ENCODE results near the gene MTUS2.

The MTUS2 gene

GRCh38 chr13:29104461-29104860 lies 284.3 kb downstream of the MTUS2 start:
- no peaks in the 10 kb centered on the region for H3K4me1 ChIP-seq (ENCODE audit: insufficient read depth, low read length, poor library complexity, severe bottlenecking)
- no peak overlapping the region for H3K4me3 ChIP-seq (ENCODE audit: low read length, poor library complexity, severe bottlenecking)
- no peak overlapping the region for H3K4me2 ChIP-seq (ENCODE audit: low read depth, low read length, poor library complexity, severe bottlenecking)
- H3K9ac ChIP-seq (ENCODE audit: low read depth, low read length, poor library complexity, severe bottlenecking): no peak overlapping the region
- H3K36me3 ChIP-seq (ENCODE audit: insufficient read depth, low read length): no peaks in the 10 kb centered on the region
- TF ChIP-seq, protein P1, sequence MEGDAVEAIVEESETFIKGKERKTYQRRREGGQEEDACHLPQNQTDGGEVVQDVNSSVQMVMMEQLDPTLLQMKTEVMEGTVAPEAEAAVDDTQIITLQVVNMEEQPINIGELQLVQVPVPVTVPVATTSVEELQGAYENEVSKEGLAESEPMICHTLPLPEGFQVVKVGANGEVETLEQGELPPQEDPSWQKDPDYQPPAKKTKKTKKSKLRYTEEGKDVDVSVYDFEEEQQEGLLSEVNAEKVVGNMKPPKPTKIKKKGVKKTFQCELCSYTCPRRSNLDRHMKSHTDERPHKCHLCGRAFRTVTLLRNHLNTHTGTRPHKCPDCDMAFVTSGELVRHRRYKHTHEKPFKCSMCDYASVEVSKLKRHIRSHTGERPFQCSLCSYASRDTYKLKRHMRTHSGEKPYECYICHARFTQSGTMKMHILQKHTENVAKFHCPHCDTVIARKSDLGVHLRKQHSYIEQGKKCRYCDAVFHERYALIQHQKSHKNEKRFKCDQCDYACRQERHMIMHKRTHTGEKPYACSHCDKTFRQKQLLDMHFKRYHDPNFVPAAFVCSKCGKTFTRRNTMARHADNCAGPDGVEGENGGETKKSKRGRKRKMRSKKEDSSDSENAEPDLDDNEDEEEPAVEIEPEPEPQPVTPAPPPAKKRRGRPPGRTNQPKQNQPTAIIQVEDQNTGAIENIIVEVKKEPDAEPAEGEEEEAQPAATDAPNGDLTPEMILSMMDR (conservative IDR thresholded peaks at IDR 0.05; ENCODE audit: low read length): no peak
- no peak for TF ChIP-seq EZH2phosphoT487 (IDR thresholded peaks at IDR 0.05; ENCODE audit: borderline replicate concordance)
- no peaks in the 10 kb centered on the region for H3K9me3 ChIP-seq (ENCODE audit: insufficient read depth, low read depth, low read length)
- H2AFZ ChIP-seq (ENCODE audit: low read length): no peak overlapping the region
- H4K20me1 ChIP-seq (ENCODE audit: insufficient read depth, low read length, poor library complexity, severe bottlenecking): no peaks in the 10 kb centered on the region
- H3F3A ChIP-seq (ENCODE audit: low read depth): no peaks in the 10 kb centered on the region
- H3K79me2 ChIP-seq (ENCODE audit: insufficient read depth, low read length): no peaks in the 10 kb centered on the region
- H3K9me2 ChIP-seq (replicated peaks; ENCODE audit: low read depth, low read length): no peaks in the 10 kb centered on the region
- H3K27me3 ChIP-seq (ENCODE audit: insufficient read depth, low read length, poor library complexity, severe bottlenecking): no peaks in the 10 kb centered on the region

DNA sequence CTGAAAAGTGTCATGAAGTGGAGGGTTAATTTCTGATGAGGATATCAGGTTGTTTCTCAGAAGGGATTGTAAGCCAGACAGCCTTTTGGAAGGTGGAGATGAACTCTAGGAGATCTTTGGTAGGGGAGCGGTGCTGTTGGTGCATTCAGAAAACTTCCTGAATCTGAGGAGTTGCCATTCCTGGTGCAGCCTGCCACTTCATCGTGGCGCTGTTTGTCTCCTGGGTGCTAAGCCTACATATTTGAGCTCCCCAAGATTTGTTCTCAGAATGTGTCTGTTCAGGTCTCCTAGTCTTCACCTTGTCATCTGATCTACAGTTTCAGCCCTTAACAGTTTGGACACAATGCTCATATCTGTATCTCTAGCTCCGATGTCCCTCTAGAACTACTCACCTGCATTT lies 285.6 kb downstream of the MTUS2 start:
- no peaks in the 10 kb centered on the region for H3K9me3 ChIP-seq (ENCODE audit: insufficient read depth, low read depth, low read length)
- TF ChIP-seq EZH2phosphoT487 (IDR thresholded peaks at IDR 0.05; ENCODE audit: borderline replicate concordance): no peak
- TF ChIP-seq, protein P1 (conservative IDR thresholded peaks at IDR 0.05; ENCODE audit: low read length): 0 out of 2 replicates have a peak, but pooled peaks have one; percentile 37
- no peak overlapping the region for H3K4me2 ChIP-seq (ENCODE audit: low read depth, low read length, poor library complexity, severe bottlenecking)
- no peaks in the 10 kb centered on the region for H3F3A ChIP-seq (ENCODE audit: low read depth)
- H3K36me3 ChIP-seq (ENCODE audit: insufficient read depth, low read length): no peaks in the 10 kb centered on the region
- H3K27me3 ChIP-seq (ENCODE audit: insufficient read depth, low read length, poor library complexity, severe bottlenecking): no peaks in the 10 kb centered on the region
- H4K20me1 ChIP-seq (ENCODE audit: insufficient read depth, low read length, poor library complexity, severe bottlenecking): no peaks in the 10 kb centered on the region
- H2AFZ ChIP-seq (ENCODE audit: low read length): no peak overlapping the region
- no peaks in the 10 kb centered on the region for H3K79me2 ChIP-seq (ENCODE audit: insufficient read depth, low read length)
- H3K4me1 ChIP-seq (ENCODE audit: insufficient read depth, low read length, poor library complexity, severe bottlenecking): no peaks in the 10 kb centered on the region
- no peak overlapping the region for H3K9ac ChIP-seq (ENCODE audit: low read depth, low read length, poor library complexity, severe bottlenecking)
- H3K9me2 ChIP-seq (replicated peaks; ENCODE audit: low read depth, low read length): no peaks in the 10 kb centered on the region
- H3K4me3 ChIP-seq (ENCODE audit: low read length, poor library complexity, severe bottlenecking): no peak overlapping the region

GRCh38 chr13:29106651-29107050 lies 286.5 kb downstream of the MTUS2 start:
- Histone ChIP-seq H3K4me1 (ENCODE audit: insufficient read depth, low read length, poor library complexity, severe bottlenecking) (no peaks in the 10 kb centered on the region), H3K27me3 (ENCODE audit: insufficient read depth, low read length, poor library complexity, severe bottlenecking) (no peaks in the 10 kb centered on the region), H3K9me3 (ENCODE audit: insufficient read depth, low read depth, low read length) (no peaks in the 10 kb centered on the region), H2AFZ (ENCODE audit: low read length) (no peak overlapping the region), H4K20me1 (ENCODE audit: insufficient read depth, low read length, poor library complexity, severe bottlenecking) (no peaks in the 10 kb centered on the region), H3K9me2 (replicated peaks; ENCODE audit: low read depth, low read length) (no peaks in the 10 kb centered on the region), H3K36me3 (ENCODE audit: insufficient read depth, low read length) (no peaks in the 10 kb centered on the region), H3K4me2 (ENCODE audit: low read depth, low read length, poor library complexity, severe bottlenecking) (no peak overlapping the region), H3K4me3 (ENCODE audit: low read length, poor library complexity, severe bottlenecking) (no peak overlapping the region), H3K79me2 (ENCODE audit: insufficient read depth, low read length) (no peaks in the 10 kb centered on the region), H3K9ac (ENCODE audit: low read depth, low read length, poor library complexity, severe bottlenecking) (no peak overlapping the region), H3F3A (ENCODE audit: low read depth) (no peaks in the 10 kb centered on the region)
- TF ChIP-seq, protein P1 (conservative IDR thresholded peaks at IDR 0.05; ENCODE audit: low read length): no peak
- no peak for TF ChIP-seq EZH2phosphoT487 (IDR thresholded peaks at IDR 0.05; ENCODE audit: borderline replicate concordance)
